ENCODE data around the gene LCT. TPM values are rescaled to one million over a fixed set of nuclear protein-coding genes. Genes with fewer than 3 reads are reported as not detected.

The LCT gene
- total and polyA plus RNA-seq, 9 of the 15 experiments (the other 6 are each of a cell fraction or from before 2014, with no cell fraction given) = 0.01 to 0.04 (median 0.03) TPM; not detected in 4

GRCh38 chr2:135741043-135741394 is 96.0 kb downstream of the LCT start (continued):
- TF ChIP-seq, protein P1, sequence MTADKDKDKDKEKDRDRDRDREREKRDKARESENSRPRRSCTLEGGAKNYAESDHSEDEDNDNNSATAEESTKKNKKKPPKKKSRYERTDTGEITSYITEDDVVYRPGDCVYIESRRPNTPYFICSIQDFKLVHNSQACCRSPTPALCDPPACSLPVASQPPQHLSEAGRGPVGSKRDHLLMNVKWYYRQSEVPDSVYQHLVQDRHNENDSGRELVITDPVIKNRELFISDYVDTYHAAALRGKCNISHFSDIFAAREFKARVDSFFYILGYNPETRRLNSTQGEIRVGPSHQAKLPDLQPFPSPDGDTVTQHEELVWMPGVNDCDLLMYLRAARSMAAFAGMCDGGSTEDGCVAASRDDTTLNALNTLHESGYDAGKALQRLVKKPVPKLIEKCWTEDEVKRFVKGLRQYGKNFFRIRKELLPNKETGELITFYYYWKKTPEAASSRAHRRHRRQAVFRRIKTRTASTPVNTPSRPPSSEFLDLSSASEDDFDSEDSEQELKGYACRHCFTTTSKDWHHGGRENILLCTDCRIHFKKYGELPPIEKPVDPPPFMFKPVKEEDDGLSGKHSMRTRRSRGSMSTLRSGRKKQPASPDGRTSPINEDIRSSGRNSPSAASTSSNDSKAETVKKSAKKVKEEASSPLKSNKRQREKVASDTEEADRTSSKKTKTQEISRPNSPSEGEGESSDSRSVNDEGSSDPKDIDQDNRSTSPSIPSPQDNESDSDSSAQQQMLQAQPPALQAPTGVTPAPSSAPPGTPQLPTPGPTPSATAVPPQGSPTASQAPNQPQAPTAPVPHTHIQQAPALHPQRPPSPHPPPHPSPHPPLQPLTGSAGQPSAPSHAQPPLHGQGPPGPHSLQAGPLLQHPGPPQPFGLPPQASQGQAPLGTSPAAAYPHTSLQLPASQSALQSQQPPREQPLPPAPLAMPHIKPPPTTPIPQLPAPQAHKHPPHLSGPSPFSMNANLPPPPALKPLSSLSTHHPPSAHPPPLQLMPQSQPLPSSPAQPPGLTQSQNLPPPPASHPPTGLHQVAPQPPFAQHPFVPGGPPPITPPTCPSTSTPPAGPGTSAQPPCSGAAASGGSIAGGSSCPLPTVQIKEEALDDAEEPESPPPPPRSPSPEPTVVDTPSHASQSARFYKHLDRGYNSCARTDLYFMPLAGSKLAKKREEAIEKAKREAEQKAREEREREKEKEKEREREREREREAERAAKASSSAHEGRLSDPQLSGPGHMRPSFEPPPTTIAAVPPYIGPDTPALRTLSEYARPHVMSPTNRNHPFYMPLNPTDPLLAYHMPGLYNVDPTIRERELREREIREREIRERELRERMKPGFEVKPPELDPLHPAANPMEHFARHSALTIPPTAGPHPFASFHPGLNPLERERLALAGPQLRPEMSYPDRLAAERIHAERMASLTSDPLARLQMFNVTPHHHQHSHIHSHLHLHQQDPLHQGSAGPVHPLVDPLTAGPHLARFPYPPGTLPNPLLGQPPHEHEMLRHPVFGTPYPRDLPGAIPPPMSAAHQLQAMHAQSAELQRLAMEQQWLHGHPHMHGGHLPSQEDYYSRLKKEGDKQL (CRISPR knock-in tag; IDR thresholded peaks at IDR 0.05; ENCODE audit: borderline replicate concordance) = no peak
- TF ChIP-seq ZBTB8A (IDR thresholded peaks at IDR 0.05; ENCODE audit: partially characterized antibody) = no peak
- TF ChIP-seq MECOM (CRISPR knock-in tag; IDR thresholded peaks at IDR 0.05) = no peak
- TF ChIP-seq POU5F1 (IDR thresholded peaks at IDR 0.05; ENCODE audit: borderline replicate concordance, low read depth, low read length, partially characterized antibody) = no peak
- no peak for TF ChIP-seq ZNF780A (CRISPR knock-in tag; IDR thresholded peaks at IDR 0.05)
- no peak for TF ChIP-seq CTCF (IDR thresholded peaks at IDR 0.05 in 2 of 3, conservative IDR thresholded peaks at IDR 0.05 in 1 of 3; ENCODE audit: insufficient read depth in 2 of 3, low read depth in 1 of 3, low read length in 3 of 3)
- TF ChIP-seq, protein P2, sequence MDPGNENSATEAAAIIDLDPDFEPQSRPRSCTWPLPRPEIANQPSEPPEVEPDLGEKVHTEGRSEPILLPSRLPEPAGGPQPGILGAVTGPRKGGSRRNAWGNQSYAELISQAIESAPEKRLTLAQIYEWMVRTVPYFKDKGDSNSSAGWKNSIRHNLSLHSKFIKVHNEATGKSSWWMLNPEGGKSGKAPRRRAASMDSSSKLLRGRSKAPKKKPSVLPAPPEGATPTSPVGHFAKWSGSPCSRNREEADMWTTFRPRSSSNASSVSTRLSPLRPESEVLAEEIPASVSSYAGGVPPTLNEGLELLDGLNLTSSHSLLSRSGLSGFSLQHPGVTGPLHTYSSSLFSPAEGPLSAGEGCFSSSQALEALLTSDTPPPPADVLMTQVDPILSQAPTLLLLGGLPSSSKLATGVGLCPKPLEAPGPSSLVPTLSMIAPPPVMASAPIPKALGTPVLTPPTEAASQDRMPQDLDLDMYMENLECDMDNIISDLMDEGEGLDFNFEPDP (CRISPR knock-in tag; IDR thresholded peaks at IDR 0.05) = no peak
- no peak for TF ChIP-seq MAZ (CRISPR knock-in tag; conservative IDR thresholded peaks at IDR 0.05 in 1 of 2, IDR thresholded peaks at IDR 0.05 in 1 of 2)
- no peak for TF ChIP-seq SMAD2 (IDR thresholded peaks at IDR 0.05; ENCODE audit: low read depth, low read length)
- no peak for TF ChIP-seq PHF8 (IDR thresholded peaks at IDR 0.05; ENCODE audit: borderline replicate concordance, low read length)
- TF ChIP-seq ZNF384 (IDR thresholded peaks at IDR 0.05; ENCODE audit: low read depth, low read length) = no peak
- no peak for TF ChIP-seq HNRNPH1 (optimal IDR thresholded peaks at IDR 0.05; ENCODE audit: low read depth, low read length)
- TF ChIP-seq, protein P3, sequence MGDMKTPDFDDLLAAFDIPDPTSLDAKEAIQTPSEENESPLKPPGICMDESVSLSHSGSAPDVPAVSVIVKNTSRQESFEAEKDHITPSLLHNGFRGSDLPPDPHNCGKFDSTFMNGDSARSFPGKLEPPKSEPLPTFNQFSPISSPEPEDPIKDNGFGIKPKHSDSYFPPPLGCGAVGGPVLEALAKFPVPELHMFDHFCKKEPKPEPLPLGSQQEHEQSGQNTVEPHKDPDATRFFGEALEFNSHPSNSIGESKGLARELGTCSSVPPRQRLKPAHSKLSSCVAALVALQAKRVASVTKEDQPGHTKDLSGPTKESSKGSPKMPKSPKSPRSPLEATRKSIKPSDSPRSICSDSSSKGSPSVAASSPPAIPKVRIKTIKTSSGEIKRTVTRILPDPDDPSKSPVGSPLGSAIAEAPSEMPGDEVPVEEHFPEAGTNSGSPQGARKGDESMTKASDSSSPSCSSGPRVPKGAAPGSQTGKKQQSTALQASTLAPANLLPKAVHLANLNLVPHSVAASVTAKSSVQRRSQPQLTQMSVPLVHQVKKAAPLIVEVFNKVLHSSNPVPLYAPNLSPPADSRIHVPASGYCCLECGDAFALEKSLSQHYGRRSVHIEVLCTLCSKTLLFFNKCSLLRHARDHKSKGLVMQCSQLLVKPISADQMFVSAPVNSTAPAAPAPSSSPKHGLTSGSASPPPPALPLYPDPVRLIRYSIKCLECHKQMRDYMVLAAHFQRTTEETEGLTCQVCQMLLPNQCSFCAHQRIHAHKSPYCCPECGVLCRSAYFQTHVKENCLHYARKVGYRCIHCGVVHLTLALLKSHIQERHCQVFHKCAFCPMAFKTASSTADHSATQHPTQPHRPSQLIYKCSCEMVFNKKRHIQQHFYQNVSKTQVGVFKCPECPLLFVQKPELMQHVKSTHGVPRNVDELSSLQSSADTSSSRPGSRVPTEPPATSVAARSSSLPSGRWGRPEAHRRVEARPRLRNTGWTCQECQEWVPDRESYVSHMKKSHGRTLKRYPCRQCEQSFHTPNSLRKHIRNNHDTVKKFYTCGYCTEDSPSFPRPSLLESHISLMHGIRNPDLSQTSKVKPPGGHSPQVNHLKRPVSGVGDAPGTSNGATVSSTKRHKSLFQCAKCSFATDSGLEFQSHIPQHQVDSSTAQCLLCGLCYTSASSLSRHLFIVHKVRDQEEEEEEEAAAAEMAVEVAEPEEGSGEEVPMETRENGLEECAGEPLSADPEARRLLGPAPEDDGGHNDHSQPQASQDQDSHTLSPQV (IDR thresholded peaks at IDR 0.05) = 0 out of 2 replicates have a peak, but pooled peaks have one; percentile 15

Data from K562 (cell line).